KMS-11 (cell line): ENCODE data around the gene GALNT17.

Experiments used
- H2AFZ ChIP-seq: fragments of 200-600 bp; sonication (generic); 2 replicates; pipeline ENCODE4 v1.6.1; 2016; ENCODE audit warnings: antibody characterized with exemption, mixed run types, low read depth
- H3K27ac ChIP-seq: fragments of 200-600 bp; sonication (generic); 2 replicates; pipeline ENCODE4 v1.6.1; 2016; ENCODE audit warnings: mild to moderate bottlenecking, mixed run types
- H3K27me3 ChIP-seq: fragments of 200-600 bp; sonication (generic); 2 replicates; pipeline ENCODE4 v1.6.1; 2017; ENCODE audit warnings: mild to moderate bottlenecking, low read depth, mixed run types, moderate library complexity; ENCODE audit not compliant: insufficient read depth
- H3K36me3 ChIP-seq: fragments of 200-600 bp; sonication (generic); 2 replicates; pipeline ENCODE4 v1.6.1; 2017; ENCODE audit warnings: mild to moderate bottlenecking, mixed run types; ENCODE audit not compliant: insufficient read depth
- H3K4me1 ChIP-seq: fragments of 200-600 bp; sonication (generic); 2 replicates; pipeline ENCODE4 v1.6.1; 2016; ENCODE audit warnings: mild to moderate bottlenecking, low read depth, mixed run types; ENCODE audit not compliant: poor library complexity, severe bottlenecking
- H3K4me2 ChIP-seq: fragments of 200-600 bp; sonication (generic); 2 replicates; pipeline ENCODE4 v1.7.0; 2016; ENCODE audit warnings: mild to moderate bottlenecking, mixed run types
- H3K4me3 ChIP-seq: fragments of 200-600 bp; sonication (generic); IDR thresholded peaks from 2 replicates; pipeline ENCODE4 v1.6.1; 2017; ENCODE audit warnings: low read depth, low read length, mixed read lengths; ENCODE audit not compliant: insufficient read depth
- H3K79me2 ChIP-seq: fragments of 200-600 bp; sonication (generic); 2 replicates; pipeline ENCODE4 v1.6.1; 2016; ENCODE audit warnings: low read depth, mixed run types; ENCODE audit not compliant: insufficient read depth
- H3K9ac ChIP-seq: fragments of 200-600 bp; sonication (generic); 2 replicates; pipeline ENCODE4 v1.6.1; 2016; ENCODE audit warnings: mild to moderate bottlenecking, mixed run types
- H4K20me1 ChIP-seq: fragments of 200-600 bp; sonication (generic); 2 replicates; pipeline ENCODE4 v1.6.1; 2016; ENCODE audit warnings: mild to moderate bottlenecking, mixed run types; ENCODE audit not compliant: insufficient read depth
- CTCF ChIP-seq: fragments of 200-600 bp; sonication (generic); conservative IDR thresholded peaks from 2 replicates; pipeline ENCODE4 v1.6.1; 2017; ENCODE audit warnings: low read depth, mild to moderate bottlenecking, antibody characterized with exemption, low read length, moderate library complexity, mixed read lengths

The GALNT17 gene

GRCh38 chr7:71506822-71507221 lies 374.9 kb downstream of the GALNT17 start:
- TF ChIP-seq CTCF, result no peak
- Histone ChIP-seq H3K27ac (no peak overlapping the region), H3K36me3 (no peaks in the 10 kb centered on the region), H3K4me2 (no peak overlapping the region), H3K9ac (no peak overlapping the region), H2AFZ (no peak overlapping the region), H3K4me1 (no peaks in the 10 kb centered on the region), H3K4me3 (no peak overlapping the region), H3K79me2 (no peaks in the 10 kb centered on the region), H3K27me3 (no peaks in the 10 kb centered on the region), H4K20me1 (no peaks in the 10 kb centered on the region)

GRCh38 chr7:71507680-71508602 lies 376.0 kb downstream of the GALNT17 start:
- H3K9ac ChIP-seq, result no peak overlapping the region
- no peaks in the 10 kb centered on the region for H3K36me3 ChIP-seq
- H3K79me2 ChIP-seq, result no peaks in the 10 kb centered on the region

GRCh38 chr7:71509381-71509780 lies 377.4 kb downstream of the GALNT17 start:
- Histone ChIP-seq H3K79me2 (no peaks in the 10 kb centered on the region), H3K36me3 (no peaks in the 10 kb centered on the region), H3K27ac (no peak overlapping the region), H4K20me1 (no peaks in the 10 kb centered on the region), H3K4me1 (no peaks in the 10 kb centered on the region), H3K9ac (no peak overlapping the region), H3K4me3 (no peak overlapping the region), H2AFZ (no peak overlapping the region), H3K27me3 (no peaks in the 10 kb centered on the region), H3K4me2 (no peak overlapping the region)
- no peak for TF ChIP-seq CTCF

More at GRCh38 chr7:71507680-71508602, 376.0 kb downstream of the GALNT17 start:
- no peaks in the 10 kb centered on the region for H3K4me1 ChIP-seq
- no peak overlapping the region for H3K4me2 ChIP-seq
- no peak overlapping the region for H3K4me3 ChIP-seq
- no peak overlapping the region for H2AFZ ChIP-seq
- H3K27me3 ChIP-seq, result no peaks in the 10 kb centered on the region
- no peaks in the 10 kb centered on the region for H4K20me1 ChIP-seq
- TF ChIP-seq CTCF, result no peak
- no peak overlapping the region for H3K27ac ChIP-seq

GRCh38 chr7:71511361-71511807 lies 379.4 kb downstream of the GALNT17 start:
- H3K27ac ChIP-seq, result no peak overlapping the region
- H3K9ac ChIP-seq, result no peak overlapping the region
- H3K36me3 ChIP-seq, result no peaks in the 10 kb centered on the region
- H3K4me3 ChIP-seq, result no peak overlapping the region
- no peak overlapping the region for H3K4me2 ChIP-seq
- no peaks in the 10 kb centered on the region for H4K20me1 ChIP-seq
- H2AFZ ChIP-seq, result no peak overlapping the region
- H3K79me2 ChIP-seq, result no peaks in the 10 kb centered on the region
- TF ChIP-seq CTCF, result peak; percentile 30; the same call in 1 of the 2 replicates
- H3K4me1 ChIP-seq, result no peaks in the 10 kb centered on the region
- no peaks in the 10 kb centered on the region for H3K27me3 ChIP-seq
